GM21529 (cell line): ENCODE data around the gene ZMAT3.
"Not testable (repeated sequence)": the region's sequence is repeated elsewhere in the genome, so short reads cannot be mapped to it uniquely, and the experiment has no call there.

ENCODE experiments used
- ATAC-seq: cut with Tn5 transposase; IDR thresholded peaks from one replicate; pipeline ENCODE4 v1.9.1; 2021; ENCODE audit not compliant: unreplicated experiment

The ZMAT3 gene

GRCh38 chr3:179071323-179072099, at the start of gene ZMAT3:
Gene ZMAT3, minus strand, starts transcription at chr3:179071809. Its CDS starts 4,057 bp downstream, at chr3:179067752.
- ATAC-seq, result peak; percentile 66

DNA sequence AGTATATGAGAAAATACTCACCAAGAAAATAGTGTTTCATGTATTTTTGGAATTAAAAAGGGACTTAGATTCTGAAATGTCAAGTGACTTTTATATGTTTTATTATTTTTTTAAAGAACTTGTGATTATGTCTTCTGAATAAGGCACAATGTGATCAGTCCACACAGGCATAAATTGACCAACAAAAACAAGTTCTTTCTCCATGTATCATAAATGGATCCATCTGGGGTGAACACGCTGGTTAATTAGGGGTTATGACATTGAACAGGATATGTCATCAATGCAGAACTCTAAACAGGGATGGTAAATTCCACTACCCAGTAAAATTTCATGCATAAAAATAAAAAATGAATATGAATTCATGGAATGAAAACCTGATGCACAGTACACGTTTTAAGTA, 45.2 kb upstream of the ZMAT3 start:
- no peak for ATAC-seq

DNA sequence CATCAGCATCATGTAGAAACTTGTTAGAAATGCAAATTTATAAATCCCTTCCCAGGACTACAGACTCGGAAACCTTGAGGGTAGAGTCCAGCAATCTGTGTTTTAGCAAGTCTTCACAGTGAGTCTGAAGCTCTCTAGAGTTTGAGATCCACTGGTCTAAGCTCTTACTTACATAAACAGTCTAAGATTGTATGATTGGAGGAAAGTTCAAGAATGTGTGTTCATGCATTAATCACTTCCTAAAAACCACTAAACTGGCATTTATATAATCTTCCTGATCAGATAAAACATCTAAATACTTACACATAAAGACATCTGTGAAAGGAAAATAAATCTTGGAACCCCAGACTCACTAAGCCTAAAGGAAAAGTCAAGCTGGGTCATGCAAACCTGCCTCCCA, 43.8 kb upstream of the ZMAT3 start:
- ATAC-seq, result not testable (repeated sequence)

- ATAC-seq, result no peak
Observed at GRCh38 chr3:179113903-179114302, 42.3 kb upstream of the ZMAT3 start.

DNA sequence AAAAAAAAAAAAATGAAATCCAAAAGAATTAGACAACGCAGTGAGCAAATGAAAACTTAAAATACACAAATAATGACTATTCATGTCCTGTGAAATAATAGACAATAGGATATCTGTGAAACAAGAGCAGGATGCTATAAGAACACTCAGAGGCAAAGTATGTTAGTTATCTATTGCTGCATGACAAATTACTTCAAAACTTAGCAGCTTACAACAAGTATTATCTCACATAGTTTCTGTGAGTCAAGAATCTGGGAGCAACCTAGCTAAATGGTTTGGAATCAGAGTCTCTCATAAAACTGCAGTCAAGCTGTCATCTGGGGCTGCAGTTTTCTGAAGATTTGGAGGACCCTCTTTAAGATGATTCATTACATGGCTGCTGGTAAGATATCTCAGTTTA, 36.5 kb upstream of the ZMAT3 start:
- no peak for ATAC-seq

GRCh38 chr3:179107617-179108016, 36.0 kb upstream of the ZMAT3 start:
- ATAC-seq, result no peak

GRCh38 chr3:179105881-179106280, 34.3 kb upstream of the ZMAT3 start:
- ATAC-seq, result no peak

GRCh38 chr3:179100652-179101051, 29.0 kb upstream of the ZMAT3 start:
- no peak for ATAC-seq

DNA sequence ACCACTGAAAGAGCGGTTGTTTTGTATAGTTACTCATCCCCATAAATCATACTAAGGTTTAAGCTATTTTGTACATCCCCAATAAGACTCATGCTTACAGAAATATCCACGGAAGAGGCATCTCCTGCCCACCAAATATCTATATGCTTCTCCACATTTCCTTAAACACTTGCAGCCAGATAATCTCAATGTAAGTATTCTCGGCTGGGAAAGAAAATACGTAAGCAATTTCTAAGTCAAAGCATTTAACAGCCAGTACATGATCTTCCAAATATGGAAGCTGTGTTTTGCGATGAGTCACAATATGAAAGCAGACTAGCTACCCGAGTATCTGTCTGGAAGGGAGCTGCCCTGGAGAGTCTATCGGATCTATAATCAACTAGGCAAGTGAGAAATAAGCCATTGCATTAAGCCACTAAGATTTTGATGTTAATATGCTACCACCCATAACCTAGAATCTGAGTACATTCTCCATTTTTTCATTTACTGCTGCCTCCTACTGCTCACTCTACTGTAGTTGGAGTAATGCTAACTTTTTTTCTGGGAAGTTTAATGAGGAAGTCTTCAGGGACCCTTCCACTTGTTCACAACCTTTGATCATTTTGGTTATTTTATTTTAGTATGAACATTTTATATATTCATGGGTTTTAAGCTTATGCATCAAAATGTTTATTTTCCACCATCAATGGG, 26.9 kb upstream of the ZMAT3 start:
- ATAC-seq, result no peak

GRCh38 chr3:179093807-179094206, 22.2 kb upstream of the ZMAT3 start:
- no peak for ATAC-seq

DNA sequence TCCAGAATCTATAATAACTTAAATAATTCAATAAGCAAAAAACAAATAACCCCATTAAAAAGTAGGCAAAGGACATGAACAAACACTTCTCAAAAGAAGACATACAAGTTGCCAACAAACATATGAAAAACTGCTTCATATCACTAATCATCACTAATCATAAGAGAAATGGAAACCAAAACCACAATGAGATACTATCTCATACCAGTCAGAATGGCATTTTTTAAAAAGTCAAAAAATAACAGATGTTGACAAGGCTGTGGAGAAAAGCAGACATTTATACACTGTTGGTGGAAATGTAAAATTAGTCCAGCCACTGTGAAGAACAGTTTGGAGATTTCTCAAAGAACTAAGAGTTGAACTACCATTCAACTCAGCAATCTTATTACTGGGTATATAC, 19.5 kb upstream of the ZMAT3 start:
- no peak for ATAC-seq

DNA sequence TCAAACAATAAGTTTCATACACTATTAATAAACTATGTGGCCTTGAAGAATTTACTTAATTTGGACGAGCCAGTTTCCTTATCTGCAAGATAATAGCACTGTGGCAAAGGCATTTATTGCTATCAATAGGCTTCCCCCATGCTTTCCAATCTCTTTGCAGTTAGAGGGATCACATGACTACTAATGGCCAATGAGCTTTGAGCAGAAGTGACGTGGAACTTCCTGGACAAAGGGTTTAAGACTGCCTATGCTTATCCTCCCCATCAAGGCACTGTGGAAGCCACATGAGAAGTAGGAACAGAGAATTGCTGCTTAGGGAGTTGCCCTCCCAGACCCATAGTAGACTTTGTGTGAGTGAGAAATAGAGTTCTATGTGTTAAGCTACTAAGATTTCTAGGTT, 16.7 kb upstream of the ZMAT3 start:
- ATAC-seq, result no peak

GRCh38 chr3:179083977-179084376, 12.4 kb upstream of the ZMAT3 start:
- peak; percentile 85 for ATAC-seq

- ATAC-seq, result no peak
Observed at GRCh38 chr3:179082416-179082815, 10.8 kb upstream of the ZMAT3 start.

DNA sequence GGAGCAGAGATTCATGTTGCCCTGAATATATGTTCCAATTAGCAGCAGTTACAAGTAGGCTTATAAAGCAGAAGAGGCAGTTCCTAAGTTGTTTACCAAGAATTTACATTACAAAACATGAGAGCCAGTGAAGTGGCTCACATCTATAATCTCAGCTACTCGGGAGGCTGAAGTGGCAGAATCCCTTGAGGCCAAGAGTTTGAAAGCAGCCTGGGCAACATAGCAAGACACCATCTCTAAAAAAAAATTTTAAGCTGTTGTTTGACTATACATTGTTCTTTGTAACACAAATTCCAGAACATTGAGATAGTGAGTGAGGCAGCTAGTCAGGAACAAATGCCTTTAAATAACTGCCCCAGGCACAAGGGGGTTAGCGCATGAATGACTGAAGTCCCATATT, 10.3 kb upstream of the ZMAT3 start:
- no peak for ATAC-seq

- no peak for ATAC-seq
Observed at GRCh38 chr3:179079537-179079936, 7.9 kb upstream of the ZMAT3 start.

DNA sequence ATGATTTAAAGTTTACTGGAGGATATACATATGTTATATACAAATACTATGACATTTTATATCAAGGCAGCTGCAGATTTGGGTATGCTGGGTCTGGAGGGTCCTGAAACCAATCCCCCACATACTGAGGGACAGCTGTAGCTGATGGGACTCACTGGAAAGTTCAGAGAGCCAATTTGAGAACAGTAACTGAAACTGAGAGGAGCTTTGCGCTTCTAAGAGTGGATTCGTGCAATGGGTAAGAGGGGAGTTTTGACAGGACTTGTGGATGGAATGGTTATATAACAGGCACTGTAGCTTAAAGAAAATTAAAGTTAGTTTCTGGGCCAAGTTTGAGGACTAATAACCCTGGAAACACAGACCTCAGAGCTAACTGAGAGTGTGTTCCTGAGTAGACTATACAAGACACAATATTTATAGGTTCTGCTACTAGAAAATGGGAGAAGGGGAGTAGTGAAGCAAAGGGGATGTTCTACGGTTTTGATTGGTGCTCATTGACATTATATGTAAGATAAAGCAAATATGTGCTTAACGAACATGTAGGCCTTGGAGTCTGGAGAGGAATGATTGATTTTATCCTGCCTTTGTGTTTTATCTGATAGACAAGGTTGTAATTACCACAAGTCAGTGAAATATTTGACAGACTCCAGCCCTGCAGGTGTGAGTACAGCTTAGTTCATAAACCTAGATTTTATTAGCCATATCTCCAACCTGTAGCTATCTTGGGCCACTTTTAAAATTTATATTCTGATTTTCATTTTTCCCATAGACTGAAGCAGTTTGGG, 4.8 kb upstream of the ZMAT3 start:
- ATAC-seq, result peak; percentile 39

- ATAC-seq, result peak; percentile 27
Observed at GRCh38 chr3:179074656-179075055, 3.0 kb upstream of the ZMAT3 start.

DNA sequence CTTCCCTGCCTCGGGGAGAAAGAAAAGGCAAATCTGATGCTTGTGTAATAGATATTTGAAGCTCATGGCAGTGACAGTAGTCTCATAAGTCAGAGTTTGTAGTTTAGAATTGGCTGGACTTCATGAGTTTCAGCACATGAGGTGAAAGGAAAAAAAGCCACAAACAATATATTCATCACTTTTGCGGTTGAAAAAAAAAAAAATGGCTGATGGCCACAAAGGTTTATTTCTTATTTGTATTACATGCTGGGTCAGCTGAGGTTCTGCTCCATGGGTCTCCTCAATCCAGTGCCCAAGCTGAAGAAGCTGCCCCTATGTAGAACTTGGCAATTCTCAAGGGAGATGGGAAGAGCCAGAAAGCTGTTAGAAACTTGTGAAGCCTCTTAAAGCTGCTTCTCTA, 2.2 kb upstream of the ZMAT3 start:
- ATAC-seq, result no peak

DNA sequence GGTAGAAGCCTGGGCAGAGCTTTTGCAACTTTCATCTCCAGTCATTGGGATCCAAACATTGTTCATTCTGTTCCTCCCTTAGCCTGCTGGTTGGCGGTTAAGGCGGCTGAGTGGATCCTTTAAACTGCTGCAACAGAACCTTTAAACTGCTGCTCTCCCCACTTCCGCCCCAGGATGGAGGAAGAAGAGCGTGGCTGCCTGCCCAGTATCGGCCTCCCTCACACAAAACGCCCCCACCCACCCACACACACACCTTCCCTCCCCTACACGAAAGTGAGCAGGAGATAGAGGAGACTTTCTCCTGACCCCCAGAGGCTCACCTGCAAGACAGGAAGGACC, 460 bp upstream of the ZMAT3 start:
- peak; percentile 30 for ATAC-seq

DNA sequence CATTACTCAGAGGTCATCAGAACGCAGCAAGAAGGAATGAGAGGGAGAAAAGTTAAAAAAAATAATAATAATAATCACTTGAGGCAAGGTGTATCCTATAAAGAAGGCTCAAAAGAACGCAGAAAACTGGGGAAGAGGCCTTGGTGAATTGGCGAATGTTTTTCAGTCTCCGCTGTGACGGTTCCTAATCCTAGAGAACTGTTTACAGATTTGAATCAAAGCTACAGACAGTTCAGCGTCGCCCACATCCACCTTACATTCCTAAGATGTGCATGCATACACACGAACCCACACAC, 634 bp downstream of the ZMAT3 start:
- ATAC-seq, result no peak

- no peak for ATAC-seq
Observed at GRCh38 chr3:179069762-179070390, 1.7 kb downstream of the ZMAT3 start.
